HG02642 (cell line): ENCODE results near the gene GNAI3.

Experiments
- ATAC-seq: cut with Tn5 transposase; IDR thresholded peaks from one replicate; pipeline ENCODE4 v1.9.1; 2021; ENCODE audit warnings: mild to moderate bottlenecking; ENCODE audit not compliant: unreplicated experiment, poor library complexity

GNAI3 gene

DNA sequence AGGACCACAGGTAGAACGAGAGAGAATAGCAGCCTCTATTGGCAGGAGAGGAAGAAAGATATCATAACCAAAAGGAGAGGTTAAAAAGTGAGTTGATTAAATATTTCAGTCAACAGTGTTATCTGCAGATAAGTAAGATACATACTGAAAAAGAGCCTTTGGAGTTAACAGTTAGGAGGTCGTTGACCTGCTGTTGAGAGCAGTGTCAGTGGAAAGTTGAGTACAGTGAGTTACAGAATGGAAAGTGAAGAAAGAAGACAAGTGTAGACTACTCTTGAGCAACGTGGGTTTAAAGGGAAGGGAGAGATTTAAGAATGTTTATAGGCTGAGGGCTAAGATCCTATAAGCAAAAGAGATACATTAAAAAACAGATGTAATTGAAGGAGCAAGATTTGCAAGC is 40.8 kb downstream of the GNAI3 start:
- ATAC-seq: no peak

DNA sequence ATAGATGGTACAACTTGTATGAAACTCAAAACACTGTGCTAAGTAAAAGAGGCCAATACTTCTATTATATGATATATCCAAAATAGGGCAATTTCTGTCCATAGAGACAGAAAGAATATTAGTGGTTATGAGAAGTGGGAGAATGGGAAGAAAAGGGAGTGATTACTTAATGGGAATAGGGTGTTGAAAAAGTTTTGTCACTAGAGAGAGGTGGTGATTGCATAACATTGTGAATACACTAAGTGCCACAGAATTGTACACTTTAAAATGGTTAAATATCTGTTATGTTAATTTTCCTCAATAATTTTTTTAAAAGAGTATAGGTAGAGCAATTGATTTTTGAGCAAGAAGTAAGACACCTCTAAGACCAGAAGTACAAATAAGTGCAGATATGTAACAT is 41.3 kb downstream of the GNAI3 start:
- ATAC-seq: no peak

DNA sequence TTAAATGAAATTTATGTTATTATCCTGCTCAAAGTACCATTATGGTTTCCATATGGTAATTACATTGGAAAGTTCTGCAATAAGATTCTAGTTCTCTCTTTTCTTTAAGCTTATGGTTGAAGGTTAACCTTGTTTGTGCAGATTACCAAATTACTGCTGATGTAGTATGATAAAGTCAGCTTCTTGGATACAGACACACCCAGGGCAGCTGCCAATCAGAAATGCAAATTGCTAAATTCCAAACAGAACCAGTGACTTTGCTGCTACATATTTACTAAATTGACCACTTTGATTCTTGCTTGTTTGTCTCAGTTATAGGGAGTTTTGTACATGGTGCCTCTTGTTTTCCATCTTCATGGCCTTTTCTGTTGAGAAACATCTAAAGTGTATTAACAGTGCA is 44.5 kb downstream of the GNAI3 start:
- ATAC-seq: no peak

DNA sequence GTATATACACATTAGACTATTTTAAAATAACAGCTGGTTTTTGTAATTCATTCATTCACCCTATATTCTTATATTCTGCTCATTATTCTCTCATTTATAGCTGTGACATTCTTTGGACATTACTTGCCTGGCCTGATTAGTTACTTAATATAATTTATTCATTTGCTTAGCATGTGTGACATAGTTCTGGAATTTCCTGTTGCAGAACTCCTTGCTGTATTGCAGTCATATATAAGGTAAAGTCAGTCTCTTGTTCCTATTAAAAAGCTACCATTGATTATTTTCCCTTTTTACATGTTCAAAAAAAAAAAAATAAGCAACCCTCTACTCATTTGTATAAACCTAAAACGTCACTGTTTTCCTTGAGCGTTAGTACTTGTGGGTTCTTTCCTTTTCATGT is 47.1 kb downstream of the GNAI3 start:
- ATAC-seq: no peak

DNA sequence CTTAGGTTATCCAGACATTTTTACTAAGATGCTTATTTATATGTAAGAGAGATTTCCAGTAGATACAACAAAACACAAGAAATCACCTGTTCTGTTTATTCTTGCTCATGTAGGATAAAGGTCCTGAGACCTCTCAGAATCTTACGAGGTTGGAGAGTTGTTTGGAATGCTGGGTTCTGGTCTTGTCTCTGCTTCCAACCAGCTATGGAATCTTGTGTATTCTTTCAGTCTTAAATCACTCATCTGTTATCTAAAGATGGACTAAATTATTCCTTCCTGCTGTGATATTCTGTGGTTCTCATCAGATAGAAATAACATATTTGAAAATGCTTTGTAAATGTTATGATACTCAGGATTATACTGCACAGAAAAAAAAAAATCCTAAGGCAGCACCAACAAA is 49.7 kb downstream of the GNAI3 start:
- ATAC-seq: no peak

DNA sequence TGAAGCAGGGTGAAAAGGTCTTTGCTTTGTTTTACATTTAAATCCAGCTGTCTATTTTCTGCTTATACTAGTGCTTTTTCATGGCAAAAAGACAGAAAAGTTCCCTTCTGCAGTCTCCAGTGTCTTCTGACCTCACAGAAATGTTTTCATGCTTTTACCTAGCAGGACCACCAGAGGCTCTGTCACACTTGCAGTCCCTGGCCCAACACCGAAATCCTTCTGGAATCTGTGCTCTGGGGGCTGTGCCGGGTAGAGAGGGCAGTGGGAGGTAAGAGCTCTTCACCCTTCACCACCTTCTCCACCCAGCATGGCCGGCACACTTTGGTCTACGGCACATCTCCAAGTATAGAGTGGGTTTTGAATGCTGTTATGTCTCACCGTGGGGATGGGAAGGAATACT is 50.2 kb downstream of the GNAI3 start:
- no peak for ATAC-seq

DNA sequence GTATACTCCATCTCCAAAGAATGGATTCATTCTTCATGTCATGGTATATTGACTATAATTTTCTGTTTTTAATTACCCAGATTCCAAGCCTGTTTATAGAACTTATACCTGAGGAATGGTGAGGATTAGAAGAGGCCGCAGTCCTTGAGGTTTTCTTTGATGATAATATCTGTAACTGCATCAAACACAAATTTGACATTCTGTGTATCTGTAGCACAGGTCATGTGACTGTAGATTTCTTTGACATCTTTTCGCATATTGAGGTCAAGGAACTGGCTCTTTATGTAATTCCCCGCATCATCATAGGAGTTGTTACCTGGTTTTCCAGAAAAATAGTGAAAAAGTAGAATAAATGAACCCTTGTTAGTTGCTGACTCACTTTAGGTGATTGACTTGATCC is 54.8 kb downstream of the GNAI3 start:
- no peak for ATAC-seq

DNA sequence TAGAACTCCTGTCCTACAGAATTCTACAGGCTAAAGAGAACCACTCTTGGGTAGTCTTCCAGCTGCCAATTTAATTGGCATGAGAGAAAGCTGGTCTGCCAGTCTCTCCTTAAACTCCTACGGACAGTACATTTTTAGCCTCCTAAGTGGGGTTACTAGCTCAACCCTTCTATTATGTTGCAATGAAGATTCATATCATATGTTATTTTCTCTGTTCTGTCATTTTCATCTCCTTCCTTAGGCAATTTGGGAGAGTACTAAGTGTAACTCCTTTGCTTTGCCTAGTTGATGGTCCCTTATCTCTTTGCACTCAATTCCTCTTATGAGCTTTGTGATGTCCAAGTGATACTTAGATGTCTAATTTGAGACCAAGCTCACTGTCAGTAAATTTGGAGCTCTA is 57.0 kb downstream of the GNAI3 start:
- ATAC-seq: no peak

DNA sequence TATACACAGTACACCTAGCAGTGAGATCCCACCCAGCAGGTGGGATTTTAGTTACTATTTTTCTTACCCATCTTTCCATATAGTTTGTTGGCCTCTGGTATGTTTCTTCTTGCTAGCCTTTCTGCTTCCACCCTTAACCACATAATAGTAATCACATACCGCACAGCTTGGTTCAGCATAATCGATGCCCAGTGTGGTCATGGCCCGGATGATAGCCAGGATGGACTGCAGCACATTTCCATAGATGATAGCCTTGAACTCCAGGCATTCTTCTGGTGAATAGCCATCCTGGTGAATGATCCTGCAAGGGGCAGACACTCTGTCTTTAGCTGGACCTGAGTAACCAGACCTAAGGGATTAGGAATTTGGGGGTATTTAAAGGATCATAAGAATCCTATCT is 61.5 kb downstream of the GNAI3 start:
- ATAC-seq: no peak

DNA sequence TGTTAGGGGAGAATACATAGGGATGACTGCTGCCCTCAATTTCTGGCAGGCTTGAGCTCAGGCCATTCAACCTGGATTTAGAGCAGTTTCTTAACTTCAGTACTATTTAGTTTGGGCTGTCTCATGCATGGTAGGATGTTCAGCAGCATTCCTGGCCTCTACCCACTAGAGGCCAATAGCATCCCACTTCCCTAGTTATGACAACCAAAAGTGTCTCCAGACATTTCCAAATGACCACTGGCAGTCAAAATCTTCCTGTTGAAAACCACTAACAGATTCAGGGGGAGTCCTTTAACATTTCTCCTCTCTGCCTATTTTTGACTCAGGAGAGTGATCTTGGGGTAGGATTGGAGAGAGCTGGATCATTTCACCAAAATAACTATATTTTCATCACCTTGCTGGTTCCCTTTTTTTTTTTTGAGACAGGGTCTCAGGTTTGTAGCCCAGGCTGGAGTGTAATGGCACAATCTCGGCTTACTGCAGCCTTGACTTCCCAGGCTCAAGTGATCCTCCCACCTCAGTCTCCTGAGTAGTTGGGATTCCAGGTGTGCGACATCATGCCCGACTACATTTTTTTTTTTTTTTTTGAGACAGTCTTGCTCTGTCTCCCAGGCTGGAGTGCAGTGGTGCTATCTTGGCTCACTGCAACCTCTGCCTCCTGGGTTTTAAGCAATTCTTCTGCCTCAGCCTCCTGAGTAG is 62.3 kb downstream of the GNAI3 start:
- ATAC-seq: no peak

DNA sequence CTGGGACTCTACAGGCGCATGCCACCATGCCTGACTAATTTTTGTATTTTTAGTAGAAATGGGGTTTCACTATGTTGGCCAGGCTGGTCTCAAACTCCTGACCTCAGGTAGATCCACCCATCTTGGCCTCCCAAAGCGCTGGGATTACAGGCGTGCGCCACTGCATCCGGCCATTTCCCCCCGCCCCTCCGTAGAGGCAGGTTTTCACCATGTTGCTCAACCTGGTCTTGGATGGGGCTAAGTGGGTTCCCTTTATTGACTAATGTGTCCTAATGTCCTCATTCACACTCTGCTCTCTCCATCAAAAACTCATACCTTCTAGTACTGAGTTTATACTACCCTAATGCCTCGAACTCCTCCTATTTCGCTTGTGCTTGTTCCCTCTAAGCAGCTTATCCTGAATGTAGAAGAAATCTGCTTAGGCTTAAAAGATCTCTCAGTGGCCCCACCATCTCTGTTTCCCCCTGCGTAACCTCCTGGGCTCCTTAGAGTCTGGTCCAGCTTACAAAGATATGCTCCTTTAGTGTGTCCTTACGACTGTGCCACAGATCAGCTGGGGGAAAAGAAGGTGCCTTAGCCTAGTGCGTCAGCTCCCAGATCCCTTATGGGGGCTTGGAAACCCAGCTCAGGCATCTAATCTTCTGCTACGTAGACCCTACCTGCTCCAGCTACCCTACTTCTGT is 63.0 kb downstream of the GNAI3 start:
- no peak for ATAC-seq

DNA sequence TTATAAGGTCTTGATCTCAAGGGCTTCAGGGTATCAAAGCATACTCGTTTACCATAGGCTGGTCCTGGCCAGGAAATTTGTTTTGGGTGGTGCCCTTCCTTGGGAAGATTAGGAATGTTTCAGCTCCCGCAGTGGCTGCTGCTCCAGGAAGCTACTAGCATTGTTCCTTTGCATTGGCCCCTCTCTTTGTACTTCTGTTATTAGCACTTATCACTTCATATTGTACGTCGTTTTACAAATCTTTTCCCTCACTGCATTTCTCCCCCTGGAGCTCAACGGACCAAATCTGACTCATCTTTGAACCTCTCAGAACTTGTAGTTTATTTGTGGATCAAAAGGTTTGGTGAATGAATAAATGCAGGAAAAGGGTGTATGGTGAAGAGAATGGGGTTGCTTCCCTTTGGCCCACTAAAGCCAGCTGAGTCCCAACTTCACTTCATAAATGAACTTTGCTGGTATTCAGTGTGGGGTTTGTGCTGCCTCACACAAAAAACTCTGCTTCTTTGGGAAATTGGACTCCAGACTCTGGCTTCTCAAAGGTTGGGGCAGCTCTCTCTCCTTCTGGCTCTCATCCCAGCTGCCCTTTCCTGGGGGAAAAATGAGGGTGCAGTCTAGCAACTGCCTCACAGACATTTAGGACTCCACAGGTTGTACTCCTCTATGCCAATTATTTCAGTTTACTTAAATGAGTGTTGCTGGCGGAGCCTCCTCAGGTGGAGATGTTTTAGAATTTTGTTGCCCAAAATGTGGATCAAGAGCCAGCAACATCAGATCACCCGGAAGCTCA is 65.1 kb downstream of the GNAI3 start:
- no peak for ATAC-seq

DNA sequence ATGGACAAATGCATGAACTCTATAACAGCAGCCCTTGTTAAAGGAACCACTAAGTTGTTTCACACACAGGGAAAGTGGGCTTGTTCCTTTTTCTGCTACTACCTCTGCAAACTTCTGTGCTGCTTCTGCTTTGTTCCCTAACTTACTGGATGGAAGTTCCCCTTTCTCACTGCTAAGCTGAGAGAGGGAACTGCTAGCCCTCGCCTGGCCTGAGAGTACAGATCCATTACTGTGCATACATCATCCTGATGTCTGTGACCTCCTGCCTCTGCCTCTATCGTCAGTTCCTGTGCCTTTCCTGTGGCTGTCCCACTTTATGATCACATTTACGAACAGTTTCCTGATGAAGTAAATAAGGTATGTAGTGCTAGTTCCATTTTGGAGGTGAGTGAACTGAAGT is 67.5 kb downstream of the GNAI3 start:
- ATAC-seq: no peak

DNA sequence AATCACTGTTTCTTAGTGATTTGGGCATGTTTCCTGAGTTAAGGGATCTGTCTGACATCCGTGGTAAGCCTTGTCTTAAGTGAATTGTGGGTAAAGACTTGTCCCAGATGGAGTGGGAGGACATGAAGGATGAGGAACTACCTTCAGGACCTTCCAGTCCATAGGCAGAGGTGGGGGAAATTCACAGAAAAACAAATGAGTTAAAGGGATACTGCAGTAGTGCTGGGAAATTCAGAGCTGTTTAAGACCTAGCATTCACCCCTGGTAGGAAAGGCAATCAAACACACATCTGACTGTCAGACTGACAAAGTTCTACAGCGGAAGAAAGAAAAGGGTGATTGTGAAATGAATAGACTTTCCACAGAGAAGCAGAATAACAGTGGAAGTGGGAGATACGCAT is 68.0 kb downstream of the GNAI3 start:
- ATAC-seq: no peak

DNA sequence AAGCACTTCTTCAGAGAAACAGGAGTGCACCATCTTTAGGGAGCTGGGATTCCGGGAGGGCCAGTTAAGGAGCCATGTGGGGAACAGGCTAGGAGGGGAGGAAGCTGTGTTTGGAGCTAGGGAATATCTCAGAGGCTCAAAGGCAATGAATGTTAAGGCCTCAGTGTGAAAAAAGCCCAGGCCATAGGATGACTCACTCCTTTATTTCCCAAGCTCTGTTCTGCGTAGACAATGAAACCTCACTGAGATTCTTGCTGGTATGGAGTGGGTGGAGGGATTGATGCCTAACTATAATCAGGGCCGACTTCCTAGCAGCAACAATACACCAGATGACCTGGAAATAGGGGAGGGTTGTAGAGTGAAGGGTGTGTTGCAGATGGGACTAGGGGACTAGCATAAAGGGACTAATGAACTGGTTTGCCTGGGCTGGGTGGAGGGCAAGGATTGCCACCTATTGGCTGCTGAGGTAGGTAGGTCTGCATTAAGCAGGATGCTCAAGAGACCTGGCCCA is 68.9 kb downstream of the GNAI3 start:
- no peak for ATAC-seq

DNA sequence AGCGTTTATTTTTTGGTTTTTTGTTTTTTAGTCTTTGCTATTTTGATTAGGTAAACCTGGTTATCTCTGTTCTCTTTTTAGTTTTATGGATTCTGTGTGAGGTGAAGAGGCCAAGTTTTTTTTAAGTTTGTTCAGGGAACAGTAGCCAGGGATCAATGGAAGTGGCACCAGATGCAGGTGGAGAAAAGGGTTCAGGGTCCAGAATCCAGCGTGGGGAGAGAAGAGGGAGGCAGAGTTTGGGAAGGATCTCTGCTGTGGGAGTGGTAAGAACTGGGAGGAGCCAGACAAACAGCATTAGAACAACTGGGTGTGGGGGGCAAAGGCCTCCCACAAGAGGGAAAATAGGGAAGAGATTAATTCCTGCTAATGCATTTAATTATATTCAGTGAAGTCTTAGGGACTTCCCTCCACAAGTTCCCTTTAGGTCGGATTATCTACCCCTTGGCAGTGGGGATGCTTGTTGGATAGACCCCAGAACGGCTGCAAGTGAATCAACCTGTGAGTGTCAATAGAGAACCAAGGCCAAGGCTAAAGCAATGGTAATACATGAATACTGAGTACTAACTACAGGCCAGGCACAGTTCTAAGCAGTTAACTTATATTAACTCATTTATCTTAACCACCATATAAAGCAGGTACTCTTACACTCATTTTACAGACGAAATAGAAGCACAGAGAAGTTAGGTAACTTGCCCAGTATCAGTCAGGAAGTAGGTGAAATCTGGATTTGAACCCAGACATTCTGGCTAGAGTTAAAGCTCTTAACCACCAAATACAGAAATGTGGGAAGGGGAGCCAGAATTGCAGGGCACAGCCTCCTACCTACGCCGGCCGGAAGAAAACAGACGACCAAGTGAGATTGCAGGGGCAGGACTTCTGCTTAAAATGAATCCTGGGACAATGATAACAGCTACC is 70.5 kb downstream of the GNAI3 start:
- ATAC-seq: no peak

DNA sequence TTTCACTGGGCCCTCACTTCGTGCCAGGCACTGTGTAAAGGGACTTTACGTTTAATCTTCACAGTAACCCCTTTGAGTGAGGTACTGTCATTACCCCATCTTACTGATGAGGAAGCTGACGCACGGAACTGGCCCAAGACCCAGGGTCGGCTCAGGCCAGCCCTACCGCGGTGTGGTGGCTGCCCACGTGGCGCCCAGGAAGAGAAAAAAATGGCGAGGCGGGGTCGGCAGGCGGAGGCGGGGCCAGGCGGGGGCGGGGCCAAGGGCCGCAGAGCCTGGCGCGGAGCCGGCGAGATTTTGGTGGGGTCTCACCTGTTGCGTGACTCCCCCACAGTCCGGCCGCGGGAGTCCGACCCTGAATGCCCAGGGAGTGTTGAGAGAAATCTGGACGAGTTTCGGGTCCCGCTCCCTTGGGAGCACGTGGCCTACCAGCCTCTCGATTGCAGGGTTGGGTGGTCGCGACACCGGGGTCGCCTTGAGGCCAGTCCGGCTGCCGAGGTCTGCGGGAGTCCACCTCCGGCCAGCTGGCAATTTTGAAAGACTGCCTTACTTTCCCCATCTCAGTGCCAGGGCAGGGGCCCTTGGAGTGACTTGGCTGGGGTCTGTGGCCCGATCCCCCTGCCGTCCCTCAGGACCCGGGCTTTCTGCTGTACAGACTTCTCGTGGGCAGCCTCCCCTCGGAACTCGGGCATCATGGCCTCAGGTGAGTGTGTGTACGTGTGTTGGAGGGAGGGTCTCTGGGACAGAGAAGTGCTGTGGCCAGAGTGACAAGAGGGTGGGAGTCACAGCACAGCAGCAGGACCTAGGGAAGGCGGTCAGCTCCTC is 71.4 kb downstream of the GNAI3 start, which contains the start of the genes AMPD2 and GNAT2:
Gene AMPD2, plus strand, starts transcription at position 262 of the 825 bp plus-strand sequence. CDS start 1,339 bp downstream, outside the sequence.
Gene GNAT2, minus strand, starts transcription at position 41 of the 825 bp plus-strand sequence. CDS start 6,746 bp downstream, outside the sequence.
- peak; percentile 58 for ATAC-seq

DNA sequence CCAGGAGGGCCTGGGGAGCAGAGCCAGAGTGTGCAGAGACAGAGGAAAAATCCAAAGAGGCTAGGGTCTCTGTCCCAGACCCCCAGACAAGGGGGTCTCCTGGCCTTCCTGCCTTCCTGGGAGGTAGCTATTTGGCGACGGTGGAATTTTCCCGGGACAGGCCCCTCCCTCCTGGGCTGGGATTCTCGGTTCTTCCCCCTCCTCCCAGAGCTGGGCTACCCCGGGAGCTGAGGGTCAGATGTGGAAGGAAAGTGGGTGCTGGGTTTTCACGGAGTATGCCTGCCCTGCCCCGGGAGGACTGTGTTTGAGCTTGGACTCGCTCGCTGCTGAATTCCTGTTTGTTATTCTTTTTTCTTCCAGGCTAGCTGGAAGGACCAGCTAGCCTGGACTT is 72.0 kb downstream of the GNAI3 start:
- peak; percentile 3 for ATAC-seq

DNA sequence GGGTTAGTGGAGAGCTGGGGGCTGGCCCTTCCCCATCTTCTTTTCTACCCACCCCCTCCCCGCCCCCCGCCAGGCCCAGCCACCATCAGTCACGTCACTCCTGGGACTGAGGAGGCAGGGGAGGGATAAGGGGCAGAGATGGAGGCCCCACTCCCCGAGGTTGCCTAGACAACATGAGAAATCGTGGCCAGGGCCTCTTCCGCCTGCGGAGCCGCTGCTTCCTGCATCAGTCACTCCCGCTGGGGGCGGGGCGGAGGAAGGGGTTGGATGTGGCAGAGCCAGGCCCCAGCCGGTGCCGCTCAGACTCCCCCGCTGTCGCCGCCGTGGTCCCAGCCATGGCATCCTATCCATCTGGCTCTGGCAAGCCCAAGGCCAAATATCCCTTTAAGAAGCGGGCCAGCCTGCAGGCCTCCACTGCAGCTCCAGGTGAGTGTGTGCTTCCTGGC is 72.4 kb downstream of the GNAI3 start:
- peak; percentile 76 for ATAC-seq
